ENCODE measurements around the gene DROSHA. TPM values are rescaled to one million over a fixed set of nuclear protein-coding genes. Genes with fewer than 3 reads are reported as not detected.
"Not testable (repeated sequence)": the region's sequence is repeated elsewhere in the genome, so short reads cannot be mapped to it uniquely, and the experiment has no call there.

The DROSHA gene
- total RNA-seq, 1 donor from 2014 or later = 41.5 TPM

DNA sequence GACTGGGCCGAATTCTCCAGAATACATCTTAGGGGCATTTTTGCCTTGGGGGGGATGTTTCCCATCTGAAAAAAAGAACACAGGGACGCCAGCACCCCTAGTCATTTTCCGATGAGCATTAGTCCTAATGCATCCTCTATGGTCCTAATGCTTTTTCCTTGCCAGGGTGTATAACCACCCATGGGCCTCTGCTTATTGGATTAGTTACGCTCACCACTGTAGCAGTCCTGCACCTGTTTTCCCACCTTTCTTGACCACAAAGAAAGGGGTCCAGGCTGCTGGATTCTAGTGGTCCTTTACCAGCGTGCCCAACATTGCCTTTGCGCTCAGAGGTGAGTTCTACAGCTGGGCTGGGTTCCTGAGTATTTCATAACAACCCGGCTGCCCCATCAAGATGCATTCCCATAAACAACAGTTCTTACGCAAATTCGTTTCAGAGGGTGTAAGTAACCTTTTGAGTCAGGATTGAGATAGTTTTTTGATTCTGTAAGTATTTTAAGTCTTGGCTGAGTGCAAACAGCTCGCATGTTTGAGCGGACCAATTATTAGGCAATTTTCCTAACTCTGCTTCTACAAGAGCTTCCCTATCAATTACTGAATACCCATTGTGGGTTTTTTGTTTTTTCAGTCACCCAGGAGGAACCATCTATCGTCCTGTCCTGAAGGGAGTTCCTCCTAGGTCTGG is 135.1 kb downstream of the DROSHA start:
- ATAC-seq = no peak
- intact Hi-C loops (cut with micrococcal nuclease) = no loop called here

DNA sequence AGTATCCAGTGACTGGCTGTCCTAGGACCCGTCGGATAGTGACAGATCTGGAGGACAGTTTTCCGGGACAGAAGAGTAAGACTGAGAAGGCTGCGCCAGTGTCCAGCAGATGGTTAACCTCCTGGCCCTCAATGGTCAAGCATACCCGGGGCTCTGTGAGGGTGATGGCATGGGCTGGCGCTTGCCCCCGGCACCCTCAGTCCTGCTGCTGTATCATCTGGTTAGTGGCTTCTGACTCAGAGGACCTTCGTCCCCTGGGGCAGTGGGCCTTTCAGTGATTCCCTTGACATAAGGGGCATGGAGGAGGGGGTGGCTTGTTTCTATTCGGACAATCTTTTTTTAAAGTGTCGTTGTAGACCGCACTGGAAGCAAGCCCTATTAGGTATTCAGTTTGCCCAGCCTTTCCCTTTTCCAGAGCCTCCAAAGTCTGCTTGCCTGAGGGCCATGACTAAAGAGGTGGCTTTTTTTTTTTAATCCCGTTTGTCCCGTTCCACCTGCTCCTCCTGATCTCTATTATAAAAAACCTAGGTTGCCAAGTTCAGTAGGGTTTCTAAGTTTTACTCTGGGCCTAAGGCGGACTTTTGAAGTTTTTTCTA is 136.3 kb downstream of the DROSHA start:
- DNase-seq; intact Hi-C loops (cut with micrococcal nuclease); ATAC-seq: not testable (repeated sequence)

More for the DNA sequence above, 135.1 kb downstream of the DROSHA start:
- DNase-seq = no peak

DNA sequence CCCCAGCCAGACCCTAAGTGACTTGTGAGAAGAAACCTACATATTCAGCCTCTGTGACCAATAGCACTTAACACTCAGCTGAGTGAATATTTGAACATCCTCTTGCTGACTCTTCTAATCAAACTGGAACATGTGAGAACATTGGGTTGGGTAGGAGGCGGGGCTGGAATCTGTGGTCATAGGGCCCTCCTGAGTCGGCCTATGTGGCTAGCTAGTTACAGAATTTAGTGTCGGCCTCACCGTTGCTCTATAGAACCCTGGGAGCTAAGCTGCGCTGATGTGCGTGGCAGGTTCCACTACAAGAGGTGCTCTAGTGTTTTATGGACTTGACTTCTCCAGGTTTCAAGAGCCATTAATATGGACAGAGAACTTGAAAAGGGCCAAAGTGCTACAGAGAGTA is 138.8 kb downstream of the DROSHA start:
- DNase-seq = no peak
- intact Hi-C loops (cut with micrococcal nuclease) = no loop called here
- no peak for ATAC-seq

DNA sequence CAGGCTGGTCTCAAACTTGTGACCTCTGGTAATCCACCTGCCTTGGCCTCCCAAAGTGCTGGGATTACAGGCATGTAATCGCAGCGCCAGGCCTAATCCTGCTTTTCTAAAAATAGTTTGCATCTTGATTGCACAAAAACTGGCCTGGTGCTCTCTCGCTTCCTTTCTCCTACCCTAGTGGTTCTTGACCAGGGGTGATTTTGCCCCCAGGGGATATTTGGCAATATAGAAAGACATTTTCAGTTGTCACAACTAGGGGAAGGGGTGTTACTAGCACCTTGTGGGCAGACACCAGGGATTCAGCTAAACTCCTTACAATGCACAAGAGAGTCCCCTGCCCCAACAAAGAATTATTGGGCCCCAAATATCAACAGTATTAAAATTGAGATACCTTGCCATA is 139.8 kb downstream of the DROSHA start:
- DNase-seq (no peak), ATAC-seq (no peak)
- intact Hi-C loops (cut with micrococcal nuclease) = no loop called here

DNA sequence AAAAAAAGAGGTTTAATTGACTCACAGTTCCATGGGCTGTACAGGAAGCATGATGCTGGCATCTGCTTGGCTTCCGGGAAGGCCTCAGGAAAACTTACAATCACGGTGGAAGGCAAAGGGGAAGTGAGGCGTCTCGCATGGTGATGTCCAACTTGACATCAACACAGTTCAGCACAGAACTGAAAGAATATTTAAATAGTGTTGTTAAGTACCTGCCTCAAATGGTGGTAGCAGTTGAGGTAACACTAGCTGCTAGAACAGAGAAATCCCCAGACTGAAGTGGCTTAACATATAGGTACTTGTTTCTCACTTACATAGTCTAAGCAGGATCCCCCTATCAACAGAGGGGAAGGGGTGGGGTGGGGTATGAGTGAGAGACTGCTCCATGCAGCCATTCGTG is 141.6 kb downstream of the DROSHA start:
- ATAC-seq = no peak
- intact Hi-C loops (cut with micrococcal nuclease) = no loop called here

DNA sequence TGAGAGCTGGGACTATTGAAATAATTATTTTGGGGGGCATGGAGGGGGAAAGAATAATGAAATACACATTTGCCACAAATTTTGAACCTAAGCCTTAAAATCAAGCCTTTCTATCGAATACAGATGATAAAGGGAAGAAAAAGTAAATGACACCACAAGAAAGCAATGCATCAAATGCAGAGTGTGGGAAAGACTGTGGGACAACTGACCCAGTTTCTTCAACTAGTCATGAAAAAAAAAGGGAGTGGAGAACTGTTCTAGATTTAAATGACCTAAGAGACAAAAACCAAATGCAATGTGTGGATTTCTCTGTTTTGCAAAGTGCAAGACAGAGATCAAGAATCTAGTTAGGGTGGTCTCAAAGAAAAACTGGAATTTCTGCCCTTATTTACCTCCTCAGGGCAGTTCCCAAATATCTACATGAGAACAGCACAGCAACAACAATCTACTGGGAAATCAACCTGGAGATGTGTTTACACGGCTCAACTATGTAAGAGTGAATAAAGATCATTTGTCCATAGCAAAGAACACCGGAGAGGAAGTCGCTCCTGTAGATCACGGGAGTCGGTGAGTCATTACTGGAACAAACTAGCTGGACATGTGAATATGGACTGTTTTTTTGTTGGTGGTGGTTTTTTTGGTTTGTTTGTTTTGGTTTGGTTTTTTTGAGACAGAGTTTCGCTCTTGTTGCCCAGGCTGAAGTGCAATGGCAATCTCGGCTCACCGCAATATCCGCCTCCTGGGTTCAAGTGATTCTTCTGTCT is 145.9 kb downstream of the DROSHA start:
- intact Hi-C loops (cut with micrococcal nuclease) = no loop called here
- ATAC-seq = no peak

More for the DNA sequence above, 141.6 kb downstream of the DROSHA start:
- DNase-seq = no peak

DNA sequence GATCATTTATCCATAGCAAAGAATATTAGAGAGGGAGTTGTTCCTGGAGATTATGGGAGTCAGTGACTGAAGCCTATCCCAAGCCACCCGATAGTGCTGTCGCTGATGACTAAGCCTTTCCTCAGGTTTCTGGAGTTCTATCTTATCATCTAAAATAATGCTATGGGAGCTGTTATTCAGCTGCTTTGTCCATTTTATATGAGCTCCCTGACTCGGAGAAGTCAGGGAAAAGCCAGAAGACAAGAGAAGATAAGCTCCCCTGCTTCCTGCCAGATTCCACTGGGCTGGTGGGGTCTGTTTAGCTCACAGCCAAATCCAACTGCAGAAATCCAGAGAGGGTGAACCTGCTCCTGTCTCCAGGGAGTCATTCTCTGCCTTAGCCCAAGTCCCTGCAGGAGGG is 148.2 kb downstream of the DROSHA start:
- DNase-seq (no peak), ATAC-seq (no peak)
- intact Hi-C loops (cut with micrococcal nuclease) = no loop called here

More for the DNA sequence above, 145.9 kb downstream of the DROSHA start:
- no peak for DNase-seq

DNA sequence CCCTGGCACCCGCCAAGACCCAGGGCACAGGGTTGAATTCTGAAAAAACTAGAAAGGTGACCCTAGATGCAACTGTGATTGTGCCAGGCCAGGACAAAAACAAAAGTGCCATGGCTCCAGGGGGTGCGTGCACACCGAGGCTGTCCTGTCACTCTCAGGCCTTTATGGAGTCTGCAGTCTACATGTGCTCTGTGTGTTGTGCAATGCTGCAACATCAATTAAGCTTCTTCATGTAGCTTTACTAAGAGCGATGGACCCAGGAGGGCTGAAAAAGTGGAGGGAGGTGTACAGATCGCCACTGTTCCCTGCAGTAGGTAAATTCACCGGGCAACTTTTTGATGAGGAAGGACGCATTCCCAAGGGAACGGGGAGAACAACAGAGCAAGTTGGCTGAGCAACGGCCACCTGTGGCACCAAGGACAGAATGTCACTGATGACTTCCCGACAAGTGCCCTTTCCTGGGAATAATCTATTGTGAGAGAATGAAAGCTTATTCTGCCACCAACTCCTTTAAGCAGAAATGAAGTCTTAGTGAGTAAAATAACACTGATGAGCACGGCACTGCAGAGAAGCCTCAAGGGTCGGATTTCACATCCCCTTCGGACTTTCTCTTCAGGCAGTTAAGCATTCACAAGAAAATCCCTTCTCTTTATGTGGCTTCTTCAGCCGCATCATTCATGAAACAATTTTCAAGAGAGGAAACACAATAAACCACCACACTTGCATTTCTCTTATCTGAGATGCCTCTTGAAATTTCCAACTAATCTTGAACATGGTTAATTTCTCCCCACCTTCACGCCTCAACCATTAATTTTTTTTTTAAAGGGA is 149.6 kb downstream of the DROSHA start:
- DNase-seq (no peak), ATAC-seq (no peak)
- intact Hi-C loops (cut with micrococcal nuclease) = no loop called here

DNA sequence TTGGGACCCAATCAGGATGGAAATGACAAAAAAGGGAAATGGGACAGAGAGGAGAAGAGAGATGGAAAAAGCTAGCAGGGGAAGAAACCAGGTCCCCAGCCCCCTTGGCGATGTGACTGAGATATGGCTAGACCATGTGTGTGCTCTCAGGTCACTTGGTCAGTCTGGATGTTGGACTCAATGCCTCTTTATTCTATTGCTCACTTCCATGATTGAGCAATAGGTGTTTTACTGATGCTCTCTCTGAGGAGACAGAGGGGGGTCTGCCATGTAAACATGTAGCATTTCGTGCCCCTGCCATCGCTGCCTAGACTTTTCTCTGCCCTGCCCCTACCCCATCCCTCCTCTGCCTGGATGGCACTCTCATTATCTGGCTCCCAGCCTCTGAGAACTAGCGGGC is 150.6 kb downstream of the DROSHA start:
- intact Hi-C loops (cut with micrococcal nuclease) = no loop called here
- no peak for DNase-seq
- no peak for ATAC-seq

DNA sequence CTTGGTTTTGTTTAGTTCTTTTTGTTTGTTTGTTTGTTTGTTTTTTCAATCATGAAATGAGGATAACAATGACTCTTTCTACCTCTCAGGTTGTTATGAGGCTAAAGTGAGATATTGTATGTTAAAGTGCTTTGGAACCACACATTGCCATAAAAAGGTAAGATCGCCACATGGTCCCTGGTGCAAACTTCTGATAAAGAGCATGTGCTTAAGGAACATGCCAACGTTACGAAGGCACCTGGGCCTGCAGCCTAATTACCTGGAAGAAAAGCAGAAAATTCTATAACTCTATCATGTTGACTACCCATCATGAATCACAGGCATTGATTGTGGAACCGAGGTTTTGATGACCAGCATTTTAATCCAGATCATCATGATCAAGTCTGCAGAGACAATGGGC is 151.8 kb downstream of the DROSHA start:
- intact Hi-C loops (cut with micrococcal nuclease) = no loop called here

DNA sequence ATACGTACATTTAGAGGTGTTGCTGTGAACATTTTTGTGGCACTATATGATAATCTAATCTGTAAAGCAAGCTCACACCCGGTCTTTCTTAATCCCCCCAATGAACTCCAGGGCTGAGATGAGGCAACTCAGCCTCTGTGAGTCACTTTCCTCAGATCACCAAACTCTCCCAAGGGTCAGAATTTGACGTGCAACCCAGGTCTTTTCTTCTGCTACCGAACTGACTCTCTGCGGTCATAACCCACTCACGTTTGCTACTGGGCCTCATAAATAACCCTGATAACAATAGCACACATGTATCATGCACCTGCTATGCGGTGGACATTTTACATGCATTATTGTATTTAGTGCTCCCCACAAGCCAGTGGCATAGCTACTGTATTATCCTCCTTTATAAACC is 153.1 kb downstream of the DROSHA start:
- DNase-seq = no peak
- intact Hi-C loops (cut with micrococcal nuclease) = no loop called here
- no peak for ATAC-seq

More for the DNA sequence above, 151.8 kb downstream of the DROSHA start:
- DNase-seq (no peak), ATAC-seq (no peak)

DNA sequence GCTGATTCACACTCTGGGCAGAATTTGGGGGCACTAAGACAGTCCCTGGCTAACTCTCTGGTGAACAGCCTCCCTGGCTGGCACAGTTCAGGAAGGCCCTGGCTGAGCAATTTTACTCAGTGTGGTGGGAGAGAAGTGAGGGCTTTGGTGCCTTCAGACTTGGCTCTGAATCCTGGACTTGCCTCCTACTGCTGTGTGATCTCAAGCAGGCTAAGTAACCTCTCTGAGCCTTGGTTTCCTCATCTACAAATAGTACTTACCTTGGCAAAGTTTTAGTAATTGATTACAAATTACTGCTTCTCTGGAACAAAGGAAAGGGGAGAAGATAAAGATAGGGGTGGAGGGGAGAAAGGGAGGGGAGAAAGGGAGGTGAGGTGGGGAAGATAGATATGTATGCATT is 153.8 kb downstream of the DROSHA start:
- intact Hi-C loops (cut with micrococcal nuclease) = no loop called here
- DNase-seq (no peak), ATAC-seq (no peak)

DNA sequence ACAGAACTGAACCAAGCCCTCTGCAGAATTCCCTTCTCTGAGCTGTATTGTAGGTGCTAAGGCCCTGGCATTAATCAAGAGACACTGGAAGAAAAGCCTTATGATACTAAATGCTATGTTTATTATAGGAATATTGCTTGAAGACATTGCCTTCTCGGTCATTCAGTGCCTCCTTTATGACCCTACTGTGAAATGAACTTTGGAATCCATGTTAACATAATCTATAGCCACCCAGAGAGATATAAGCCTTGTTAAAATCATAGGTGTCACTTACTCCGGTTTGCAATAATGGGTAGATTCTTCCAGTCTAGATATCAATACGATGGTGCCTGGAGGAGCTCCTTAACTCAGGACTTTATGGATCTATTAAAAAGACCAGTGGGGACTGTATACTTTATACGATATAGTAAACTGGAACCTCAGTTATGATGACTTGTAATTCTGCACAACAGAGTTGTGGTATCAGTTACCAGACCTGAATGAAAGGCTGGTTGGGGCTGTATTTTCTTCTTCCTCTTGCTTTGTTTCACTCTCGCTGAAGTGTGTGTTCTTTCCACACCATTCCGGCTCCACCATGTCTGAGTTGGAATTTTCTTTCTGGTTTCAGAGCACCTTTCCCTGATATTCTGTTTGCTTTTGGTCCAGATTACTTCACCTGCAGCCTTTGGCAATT is 154.5 kb downstream of the DROSHA start:
- intact Hi-C loops (cut with micrococcal nuclease) = no loop called here
- DNase-seq (no peak), ATAC-seq (no peak)

DNA sequence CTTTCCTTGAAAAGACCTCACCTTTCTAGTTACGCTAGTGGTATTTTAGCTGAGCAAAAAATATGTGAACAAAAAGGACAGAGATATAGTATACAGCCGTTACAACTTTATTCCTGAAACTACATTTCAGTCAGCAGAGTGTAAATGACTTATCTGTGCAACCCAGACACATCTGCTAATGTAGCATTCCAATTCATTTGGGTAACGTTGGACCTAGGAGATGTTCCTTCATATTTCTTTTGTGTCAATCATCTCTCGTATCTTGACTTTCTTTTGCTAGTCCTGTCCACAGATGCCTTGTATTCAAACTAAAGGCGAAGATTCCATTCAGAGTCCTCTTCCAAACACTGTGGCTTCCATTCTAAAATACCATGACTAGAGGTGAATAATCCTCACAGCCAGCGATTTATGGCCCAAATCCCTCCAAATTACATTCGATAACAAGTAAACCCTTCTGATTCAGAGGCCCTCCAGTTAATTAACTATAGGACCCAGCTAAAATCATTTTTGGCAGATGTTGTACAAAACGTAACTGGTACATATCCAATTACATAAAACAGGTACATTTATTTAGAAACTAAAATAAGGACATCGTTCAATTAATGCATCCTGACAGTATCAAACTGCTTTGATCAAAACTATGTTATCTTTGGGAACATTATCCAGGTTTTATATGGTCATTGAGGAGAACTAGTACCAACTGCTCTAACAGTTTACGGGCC is 155.7 kb downstream of the DROSHA start:
- DNase-seq = no peak

DNA sequence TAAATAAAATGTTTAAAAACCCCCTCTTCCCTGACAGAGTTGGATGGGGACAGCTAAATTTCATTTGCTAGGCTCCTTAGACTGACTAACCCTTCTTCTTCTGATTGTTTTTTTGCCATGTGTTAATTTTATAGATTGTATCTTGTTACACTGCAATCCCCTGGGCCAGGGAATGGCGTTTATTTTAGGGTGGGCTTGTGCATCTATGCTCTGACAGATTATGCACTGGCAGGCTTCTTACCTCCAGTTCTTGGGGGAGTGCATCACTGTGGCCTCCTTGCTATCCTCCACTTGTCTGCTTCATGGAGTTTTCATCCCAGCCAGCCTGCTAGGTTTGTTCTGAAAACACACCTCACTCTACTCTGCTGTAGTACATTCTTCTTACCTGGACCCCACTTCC is 159.8 kb downstream of the DROSHA start:
- ATAC-seq (no peak), DNase-seq (no peak)
- intact Hi-C loops (cut with micrococcal nuclease) = no loop called here

More for the DNA sequence above, 155.7 kb downstream of the DROSHA start:
- intact Hi-C loops (cut with micrococcal nuclease) = no loop called here
- ATAC-seq = no peak

DNA sequence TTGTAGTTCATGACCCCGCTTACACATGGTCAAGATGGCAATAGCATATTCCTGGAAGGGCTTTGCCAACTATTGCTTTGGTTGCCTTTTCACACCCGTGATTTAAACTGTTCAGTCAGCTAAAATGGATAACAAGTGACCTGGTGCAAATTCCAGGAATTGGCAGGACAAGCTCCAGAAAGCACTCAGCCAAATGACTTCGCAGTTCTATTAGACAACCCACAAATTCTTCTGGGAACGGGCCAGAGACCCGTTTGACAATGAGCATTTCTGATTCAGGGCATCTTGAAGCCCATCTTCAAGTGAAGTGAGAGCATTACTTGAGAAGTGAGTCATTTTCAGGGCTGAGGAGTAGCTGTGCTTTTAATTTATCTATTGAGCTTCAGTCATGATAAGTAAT is 165.0 kb downstream of the DROSHA start:
- no peak for ATAC-seq
- no peak for DNase-seq
- intact Hi-C loops (cut with micrococcal nuclease) = no loop called here

DNA sequence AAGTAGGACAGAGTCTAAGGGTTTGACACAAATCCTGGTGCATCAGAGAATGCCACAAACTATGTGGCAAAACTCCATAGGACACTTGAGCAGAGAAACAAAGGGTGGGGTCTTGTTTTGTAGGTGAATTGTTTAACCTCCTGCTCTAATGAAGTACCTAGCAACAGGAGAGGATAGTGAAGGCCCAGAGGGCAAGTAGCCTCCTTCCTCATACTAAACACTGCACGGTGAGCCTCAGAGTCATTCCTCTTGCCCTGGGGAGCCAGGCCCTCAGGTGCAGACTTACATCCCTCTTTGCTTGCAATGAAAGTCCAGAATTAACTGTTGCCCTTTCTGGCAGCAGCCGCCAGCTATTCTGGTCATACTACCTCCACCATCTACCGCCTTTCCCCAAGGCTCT is 166.1 kb downstream of the DROSHA start:
- intact Hi-C loops (cut with micrococcal nuclease) = no loop called here
- ATAC-seq (no peak), DNase-seq (no peak)

DNA sequence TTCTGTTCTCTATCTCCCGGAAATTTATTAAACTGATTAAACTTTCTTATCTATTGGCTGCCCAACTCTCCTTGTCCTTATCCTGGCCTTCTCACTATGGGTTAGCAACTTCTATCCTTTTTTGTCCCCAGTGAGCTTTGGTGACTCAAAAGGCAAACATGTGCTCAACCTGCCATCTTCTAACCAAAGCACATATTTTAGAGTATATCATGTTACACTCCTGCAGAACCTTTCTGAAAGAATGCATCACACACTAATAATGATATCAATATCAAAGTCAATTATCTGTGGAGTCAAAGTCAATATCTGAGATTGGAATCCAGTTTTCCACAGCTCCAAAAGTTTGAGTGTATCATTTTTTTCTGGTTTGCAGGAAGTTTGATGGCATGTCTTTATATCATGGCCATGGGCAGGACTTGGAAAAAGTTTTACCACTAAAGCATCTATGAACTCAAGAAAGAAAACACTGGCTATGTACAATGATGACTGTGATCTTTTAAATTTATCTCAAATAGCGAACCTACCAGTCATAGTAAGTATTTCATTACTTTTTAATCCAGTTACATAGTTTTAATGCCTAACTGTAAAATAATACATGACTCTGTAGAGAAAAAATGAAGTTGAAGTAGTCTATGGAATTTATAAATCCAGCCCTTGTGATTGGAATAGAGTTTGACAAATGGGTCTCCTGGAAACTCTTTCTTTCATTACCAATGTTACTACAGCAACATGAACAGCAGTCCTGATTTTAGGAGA is 166.8 kb downstream of the DROSHA start:
- DNase-seq (no peak), ATAC-seq (no peak)
- intact Hi-C loops (cut with micrococcal nuclease) = no loop called here
